Mononuclear cell (primary cell): Measurements from ENCODE around the gene HELZ2. TPM values are rescaled to one million over a fixed set of nuclear protein-coding genes. Genes with fewer than 3 reads are reported as not detected.
"Not testable (repeated sequence)": the region's sequence is repeated elsewhere in the genome, so short reads cannot be mapped to it uniquely, and the experiment has no call there.

ENCODE experiments used
- H3K27me3 ChIP-seq: 2 replicates; pipeline ENCODE4 v1.6.0; 2011; ENCODE audit warnings: low read length, control low read depth; ENCODE audit not compliant: insufficient read depth
- H3K4me1 ChIP-seq: 2 replicates; pipeline ENCODE4 v1.5.1; 2011; ENCODE audit warnings: mild to moderate bottlenecking, low read length, control low read depth; ENCODE audit not compliant: insufficient read depth
- H3K4me3 ChIP-seq: 2 replicates; pipeline ENCODE4 v1.5.1; 2011; ENCODE audit warnings: mild to moderate bottlenecking, low read length, moderate library complexity
- H3K9me3 ChIP-seq: 2 replicates; pipeline ENCODE4 v1.5.1; 2011; ENCODE audit warnings: low read depth, mild to moderate bottlenecking, control low read depth, low read length
- total RNA-seq: library from RNA; depleted of rRNA; stranded (reverse); fragments of >200 nt; gene quantifications from one replicate; pipeline ENCODE4 v1.2.3, GENCODE V29; 2012

HELZ2 gene
- total RNA-seq, 1 donor: 49.0 TPM

- Histone ChIP-seq H3K4me1 (peaks cover 39% of the 10 kb centered on the region), H3K27me3 (no peaks in the 10 kb centered on the region), H3K4me3 (no peak overlapping the region), H3K9me3 (no peaks in the 10 kb centered on the region)
Observed at GRCh38 chr20:63610581-63611435, 36.8 kb upstream of the HELZ2 start.

GRCh38 chr20:63606686-63607085 lies 32.6 kb upstream of the HELZ2 start:
- H3K27me3 ChIP-seq: no peaks in the 10 kb centered on the region
- H3K4me1 ChIP-seq: peaks cover 16% of the 10 kb centered on the region
- H3K9me3 ChIP-seq: no peaks in the 10 kb centered on the region
- no peak overlapping the region for H3K4me3 ChIP-seq

DNA sequence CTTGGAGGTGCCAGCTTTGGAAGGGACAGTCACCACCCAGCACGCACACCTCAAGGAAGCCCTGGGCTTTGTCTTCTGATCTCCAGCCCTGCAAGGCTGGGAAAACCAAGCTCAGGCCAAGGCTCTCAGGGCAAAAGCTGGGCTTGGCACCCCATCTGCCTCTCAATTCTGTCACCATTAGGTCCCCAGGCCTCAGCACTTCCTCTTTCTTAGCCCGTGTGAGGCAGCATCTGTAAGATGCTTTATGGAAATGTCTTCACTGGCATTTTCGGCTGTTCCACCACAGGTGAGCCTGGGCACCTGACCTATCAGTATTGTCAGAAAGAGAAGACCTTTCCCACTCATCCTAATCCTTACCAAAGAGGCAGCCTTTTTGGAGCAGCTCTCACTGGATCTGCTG lies 28.3 kb upstream of the HELZ2 start:
- Histone ChIP-seq H3K4me3 (no peak overlapping the region), H3K9me3 (no peaks in the 10 kb centered on the region), H3K4me1 (peaks cover 7% of the 10 kb centered on the region), H3K27me3 (no peaks in the 10 kb centered on the region)

- H3K4me1 ChIP-seq, H3K27me3 ChIP-seq, H3K4me3 ChIP-seq, H3K9me3 ChIP-seq: not testable (repeated sequence)
Observed at GRCh38 chr20:63601679-63602078, 27.6 kb upstream of the HELZ2 start.

GRCh38 chr20:63599396-63600050 lies 25.5 kb upstream of the HELZ2 start:
- no peak overlapping the region for H3K4me3 ChIP-seq
- H3K4me1 ChIP-seq: no peaks in the 10 kb centered on the region
- no peaks in the 10 kb centered on the region for H3K9me3 ChIP-seq
- H3K27me3 ChIP-seq: no peaks in the 10 kb centered on the region

GRCh38 chr20:63598479-63599395 lies 24.7 kb upstream of the HELZ2 start:
- Histone ChIP-seq H3K27me3 (no peaks in the 10 kb centered on the region), H3K9me3 (no peaks in the 10 kb centered on the region), H3K4me1 (no peaks in the 10 kb centered on the region), H3K4me3 (no peak overlapping the region)

DNA sequence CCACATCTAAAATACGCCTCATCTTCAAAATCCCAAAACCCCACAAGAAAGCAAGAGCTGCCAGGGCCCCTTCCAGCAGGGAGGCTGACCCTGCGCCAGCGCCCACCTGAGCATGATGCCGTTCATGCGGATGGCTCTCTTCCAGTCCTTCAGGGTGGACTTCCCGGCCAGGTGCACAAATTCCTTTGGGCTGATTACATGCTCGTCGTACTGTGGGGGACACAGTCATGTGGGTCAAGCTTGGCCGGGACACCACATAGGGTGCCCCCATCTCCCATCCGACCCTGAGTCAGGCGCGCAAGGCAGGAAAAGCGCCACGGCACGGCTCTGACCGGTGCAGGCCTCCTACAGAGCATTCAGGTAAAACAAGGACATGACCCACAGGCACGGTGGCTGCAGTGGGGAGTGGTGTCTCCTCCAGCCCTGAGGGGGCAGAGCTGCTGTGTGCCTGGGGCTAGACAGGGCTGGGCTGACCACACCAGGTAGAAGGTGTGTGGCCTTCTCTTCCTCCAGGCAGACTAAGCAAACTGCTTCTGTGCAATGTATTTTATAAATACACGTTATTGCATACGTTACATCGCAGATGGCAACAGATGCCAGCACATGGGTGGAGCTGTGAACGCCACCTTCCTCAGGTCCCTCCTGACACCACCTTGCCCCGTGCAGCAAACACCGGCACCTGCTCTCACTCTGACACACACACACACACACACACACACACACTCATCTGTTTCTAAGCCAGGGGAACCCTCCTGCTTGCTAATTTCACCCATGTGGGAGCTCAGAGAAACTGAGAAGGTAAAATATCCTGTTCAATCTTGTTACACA lies 23.8 kb upstream of the HELZ2 start:
- Histone ChIP-seq H3K4me1 (no peaks in the 10 kb centered on the region), H3K9me3 (no peaks in the 10 kb centered on the region), H3K4me3 (no peak overlapping the region), H3K27me3 (no peaks in the 10 kb centered on the region)

DNA sequence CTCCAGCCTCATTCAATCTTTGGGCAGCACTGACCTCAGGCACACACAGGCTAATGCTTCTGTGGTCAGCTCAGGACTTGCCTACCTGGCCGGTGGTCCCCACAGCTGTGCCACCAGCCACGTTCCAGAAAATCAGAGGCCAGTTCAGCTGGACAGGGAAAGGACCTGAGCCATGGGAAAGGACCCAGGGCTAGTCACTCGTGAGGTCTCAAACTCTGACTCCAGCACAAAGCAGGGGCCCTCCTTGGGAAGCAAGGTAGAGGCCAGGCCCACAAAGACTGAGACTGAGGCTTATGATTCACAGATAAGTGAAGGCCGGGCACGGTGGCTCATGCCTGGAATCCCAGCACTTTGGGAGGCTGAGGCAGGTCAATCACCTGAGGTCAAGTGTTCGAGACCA lies 22.4 kb upstream of the HELZ2 start:
- Histone ChIP-seq H3K4me3 (no peak overlapping the region), H3K4me1 (no peaks in the 10 kb centered on the region), H3K27me3 (no peaks in the 10 kb centered on the region), H3K9me3 (no peaks in the 10 kb centered on the region)

- H3K4me1 ChIP-seq: no peaks in the 10 kb centered on the region
- no peak overlapping the region for H3K4me3 ChIP-seq
- H3K27me3 ChIP-seq: no peaks in the 10 kb centered on the region
- no peaks in the 10 kb centered on the region for H3K9me3 ChIP-seq
Observed at GRCh38 chr20:63595416-63596127, 21.5 kb upstream of the HELZ2 start.

DNA sequence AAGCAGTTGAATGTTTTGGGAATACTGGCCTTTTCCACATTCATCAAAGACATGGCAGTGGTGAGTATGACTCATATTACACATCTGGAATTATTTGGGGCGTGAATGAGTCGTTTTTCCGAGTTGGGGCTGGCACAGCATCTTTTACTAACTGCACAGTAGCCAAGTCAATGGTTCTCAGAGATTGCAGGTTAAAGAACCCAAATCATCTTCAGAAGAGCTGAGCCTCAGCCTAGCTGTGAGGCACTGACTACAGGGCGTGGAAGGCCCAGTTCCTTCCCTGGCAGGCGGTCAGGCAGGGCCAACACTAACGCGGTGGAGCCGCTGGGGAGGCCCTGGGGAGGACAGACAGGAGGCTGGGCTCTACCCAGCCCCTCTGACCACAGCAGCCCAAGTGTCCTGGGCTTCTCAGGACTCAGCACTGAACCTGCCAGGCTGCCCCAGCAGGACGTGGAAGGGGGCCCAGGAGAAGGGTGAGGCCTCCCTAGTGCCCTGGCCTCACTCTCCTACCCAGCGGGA lies 20.1 kb upstream of the HELZ2 start:
- Histone ChIP-seq H3K4me1 (no peaks in the 10 kb centered on the region), H3K4me3 (no peak overlapping the region), H3K27me3 (no peaks in the 10 kb centered on the region), H3K9me3 (no peaks in the 10 kb centered on the region)

DNA sequence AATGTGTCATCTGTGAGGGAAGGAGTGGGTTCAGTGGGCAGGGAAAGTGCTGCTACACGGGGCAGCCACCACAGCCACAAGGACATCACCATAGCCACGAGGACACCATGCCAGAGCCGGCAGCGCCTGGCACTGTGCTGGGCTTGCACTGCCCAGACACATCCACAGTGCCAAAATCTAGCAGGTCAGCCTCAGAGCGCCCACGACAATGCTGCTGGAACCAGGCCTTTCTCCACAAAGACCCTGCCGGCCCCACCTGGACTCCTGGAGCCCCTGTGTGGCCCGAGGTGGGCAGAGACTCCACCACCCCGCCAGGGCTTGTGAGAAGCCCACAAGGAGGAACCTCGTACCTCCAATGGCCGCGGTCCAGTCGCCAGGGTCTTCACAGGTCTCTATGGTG lies 18.6 kb upstream of the HELZ2 start:
- peaks cover 4% of the 10 kb centered on the region for H3K4me1 ChIP-seq
- no peaks in the 10 kb centered on the region for H3K9me3 ChIP-seq
- H3K4me3 ChIP-seq: no peak overlapping the region
- no peaks in the 10 kb centered on the region for H3K27me3 ChIP-seq

DNA sequence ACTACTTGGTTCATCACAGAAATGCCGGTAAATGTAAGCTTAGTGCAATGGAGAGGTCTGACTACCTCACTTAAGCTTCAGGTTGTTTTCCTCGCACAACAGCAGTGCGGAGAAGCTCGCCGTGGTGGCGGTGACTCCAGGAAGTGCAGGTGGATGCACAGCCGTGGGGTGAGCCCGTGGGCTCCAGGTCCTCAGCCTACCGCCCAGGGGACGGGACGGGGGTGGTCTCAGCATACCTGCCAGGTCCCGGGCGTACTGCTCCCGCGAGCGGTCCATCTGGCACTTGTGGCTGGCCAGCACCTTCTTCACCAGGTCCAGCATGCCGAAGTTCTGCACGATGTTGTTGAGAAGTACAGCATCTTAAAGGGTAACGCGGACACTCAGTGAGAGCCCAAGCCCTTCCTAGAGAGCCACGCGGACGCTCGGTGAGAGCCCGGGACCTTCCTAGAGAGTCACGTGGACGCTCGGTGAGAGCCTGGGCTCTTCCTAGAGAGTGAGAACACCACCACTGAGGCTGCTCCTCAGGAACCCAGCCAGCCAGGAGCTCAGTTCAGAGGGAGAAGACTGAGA lies 17.8 kb upstream of the HELZ2 start:
- Histone ChIP-seq H3K4me1 (peaks cover 8% of the 10 kb centered on the region), H3K27me3 (no peaks in the 10 kb centered on the region), H3K4me3 (no peak overlapping the region), H3K9me3 (no peaks in the 10 kb centered on the region)

DNA sequence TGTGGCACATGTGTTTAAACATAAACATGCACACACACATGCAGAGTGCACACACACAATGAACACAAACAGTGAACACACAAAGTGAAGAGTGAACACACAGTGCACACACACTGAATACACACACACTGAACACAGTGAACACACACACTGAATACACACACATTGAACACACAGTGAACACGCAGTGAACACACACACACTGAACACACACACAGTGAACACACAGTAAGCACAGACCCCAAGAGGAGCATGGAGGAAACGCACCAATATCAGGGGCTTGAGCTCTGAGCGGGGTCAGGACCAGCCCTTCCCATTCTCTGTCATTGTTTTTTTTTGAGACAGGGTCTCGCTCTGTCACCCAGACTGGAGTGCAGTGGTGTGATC lies 17.1 kb upstream of the HELZ2 start:
- no peaks in the 10 kb centered on the region for H3K9me3 ChIP-seq
- peaks cover 8% of the 10 kb centered on the region for H3K4me1 ChIP-seq

More for the DNA sequence above, 17.1 kb upstream of the HELZ2 start:
- no peaks in the 10 kb centered on the region for H3K27me3 ChIP-seq
- H3K4me3 ChIP-seq: no peak overlapping the region
